HEK293 (cell line): ENCODE measurements around the gene FRMD6.

ENCODE experiments used
- TCF7L2 ChIP-seq: IDR thresholded peaks from 2 replicates; pipeline ENCODE4 v1.6.1; 2011; ENCODE audit warnings: low read depth, mild to moderate bottlenecking, inconsistent platforms, low read length, moderate library complexity, borderline replicate concordance
- YY1 ChIP-seq: fragments of 450-650 bp; formaldehyde crosslinking; IDR thresholded peaks from 2 replicates; pipeline ENCODE4 v1.5.1; 2018; ENCODE audit warnings: missing biosample characterization, missing genetic modification characterization
- ZBTB8A ChIP-seq: fragments of 450-650 bp; formaldehyde crosslinking; IDR thresholded peaks from 2 replicates; pipeline ENCODE4 v1.5.1; 2016; ENCODE audit warnings: missing biosample characterization, missing genetic modification characterization
- ZNF121 ChIP-seq: fragments of 450-650 bp; formaldehyde crosslinking; IDR thresholded peaks from 2 replicates; pipeline ENCODE4 v1.5.1; 2016; ENCODE audit warnings: missing biosample characterization, missing genetic modification characterization
- ZNF274 ChIP-seq, 2 experiments: fragments of 200-500 bp in 1 of 2; fragments of 450-650 bp in 1 of 2; sonication (Bioruptor generic) in 1 of 2; formaldehyde crosslinking in 1 of 2; IDR thresholded peaks; 2 replicates each; pipeline versions ENCODE4 v1.5.1 to v1.6.1; 2014 to 2016; ENCODE audit warnings: borderline replicate concordance in 1 of 2, inconsistent platforms in 1 of 2, low read length in 1 of 2, missing biosample characterization in 1 of 2, missing genetic modification characterization in 1 of 2
- ZNF311 ChIP-seq: fragments of 450-650 bp; formaldehyde crosslinking; IDR thresholded peaks from 2 replicates; pipeline ENCODE4 v1.5.1; 2017; ENCODE audit warnings: missing biosample characterization, missing genetic modification characterization, borderline replicate concordance
- ZNF354C ChIP-seq: fragments of 450-650 bp; formaldehyde crosslinking; IDR thresholded peaks from 2 replicates; pipeline ENCODE4 v1.5.1; 2016; ENCODE audit warnings: missing biosample characterization, missing genetic modification characterization, low read depth, borderline replicate concordance
- ZNF513 ChIP-seq: fragments of 450-650 bp; IDR thresholded peaks from 2 replicates; pipeline ENCODE4 v1.5.1; 2018; ENCODE audit warnings: missing biosample characterization, missing genetic modification characterization
- ZNF580 ChIP-seq: fragments of 450-650 bp; formaldehyde crosslinking; IDR thresholded peaks from 2 replicates; pipeline ENCODE4 v1.5.1; 2016; ENCODE audit warnings: missing biosample characterization, missing genetic modification characterization
- ZSCAN30 ChIP-seq: fragments of 450-650 bp; IDR thresholded peaks from 2 replicates; pipeline ENCODE4 v1.5.1; 2018; ENCODE audit warnings: missing biosample characterization, mild to moderate bottlenecking, missing genetic modification characterization, moderate library complexity
- TF ChIP-seq, protein P1 (sequence below): fragments of 450-650 bp; formaldehyde crosslinking; IDR thresholded peaks from 2 replicates; pipeline ENCODE4 v1.5.1; 2016; ENCODE audit warnings: missing biosample characterization, missing genetic modification characterization
- TF ChIP-seq, protein P2 (sequence below): fragments of 450-650 bp; formaldehyde crosslinking; IDR thresholded peaks from 2 replicates; pipeline ENCODE4 v1.5.1; 2016; ENCODE audit warnings: missing biosample characterization, missing genetic modification characterization
- TF ChIP-seq, protein P3 (sequence below): sonication (generic); formaldehyde crosslinking; IDR thresholded peaks from 2 replicates; pipeline ENCODE4 v1.8.1; 2022; ENCODE audit warnings: mild to moderate bottlenecking, moderate library complexity, missing genetic modification reagents

- TF ChIP-seq, protein P1, sequence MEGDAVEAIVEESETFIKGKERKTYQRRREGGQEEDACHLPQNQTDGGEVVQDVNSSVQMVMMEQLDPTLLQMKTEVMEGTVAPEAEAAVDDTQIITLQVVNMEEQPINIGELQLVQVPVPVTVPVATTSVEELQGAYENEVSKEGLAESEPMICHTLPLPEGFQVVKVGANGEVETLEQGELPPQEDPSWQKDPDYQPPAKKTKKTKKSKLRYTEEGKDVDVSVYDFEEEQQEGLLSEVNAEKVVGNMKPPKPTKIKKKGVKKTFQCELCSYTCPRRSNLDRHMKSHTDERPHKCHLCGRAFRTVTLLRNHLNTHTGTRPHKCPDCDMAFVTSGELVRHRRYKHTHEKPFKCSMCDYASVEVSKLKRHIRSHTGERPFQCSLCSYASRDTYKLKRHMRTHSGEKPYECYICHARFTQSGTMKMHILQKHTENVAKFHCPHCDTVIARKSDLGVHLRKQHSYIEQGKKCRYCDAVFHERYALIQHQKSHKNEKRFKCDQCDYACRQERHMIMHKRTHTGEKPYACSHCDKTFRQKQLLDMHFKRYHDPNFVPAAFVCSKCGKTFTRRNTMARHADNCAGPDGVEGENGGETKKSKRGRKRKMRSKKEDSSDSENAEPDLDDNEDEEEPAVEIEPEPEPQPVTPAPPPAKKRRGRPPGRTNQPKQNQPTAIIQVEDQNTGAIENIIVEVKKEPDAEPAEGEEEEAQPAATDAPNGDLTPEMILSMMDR (tag by site-specific recombination): no peak
- TF ChIP-seq ZNF311 (tag by site-specific recombination): no peak
- no peak for TF ChIP-seq ZNF580 (tag by site-specific recombination)
- TF ChIP-seq, protein P2, sequence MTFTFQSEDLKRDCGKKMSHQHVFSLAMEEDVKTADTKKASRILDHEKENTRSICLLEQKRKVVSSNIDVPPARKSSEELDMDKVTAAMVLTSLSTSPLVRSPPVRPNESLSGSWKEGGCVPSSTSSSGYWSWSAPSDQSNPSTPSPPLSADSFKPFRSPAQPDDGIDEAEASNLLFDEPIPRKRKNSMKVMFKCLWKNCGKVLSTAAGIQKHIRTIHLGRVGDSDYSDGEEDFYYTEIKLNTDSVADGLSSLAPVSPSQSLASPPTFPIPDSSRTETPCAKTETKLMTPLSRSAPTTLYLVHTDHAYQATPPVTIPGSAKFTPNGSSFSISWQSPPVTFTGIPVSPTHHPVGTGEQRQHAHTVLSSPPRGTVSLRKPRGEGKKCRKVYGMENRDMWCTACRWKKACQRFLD (tag by site-specific recombination): no peak
- no peak for TF ChIP-seq ZNF354C (tag by site-specific recombination)
- no peak for TF ChIP-seq ZBTB8A (tag by site-specific recombination)
- no peak for TF ChIP-seq TCF7L2
- TF ChIP-seq, protein P3, sequence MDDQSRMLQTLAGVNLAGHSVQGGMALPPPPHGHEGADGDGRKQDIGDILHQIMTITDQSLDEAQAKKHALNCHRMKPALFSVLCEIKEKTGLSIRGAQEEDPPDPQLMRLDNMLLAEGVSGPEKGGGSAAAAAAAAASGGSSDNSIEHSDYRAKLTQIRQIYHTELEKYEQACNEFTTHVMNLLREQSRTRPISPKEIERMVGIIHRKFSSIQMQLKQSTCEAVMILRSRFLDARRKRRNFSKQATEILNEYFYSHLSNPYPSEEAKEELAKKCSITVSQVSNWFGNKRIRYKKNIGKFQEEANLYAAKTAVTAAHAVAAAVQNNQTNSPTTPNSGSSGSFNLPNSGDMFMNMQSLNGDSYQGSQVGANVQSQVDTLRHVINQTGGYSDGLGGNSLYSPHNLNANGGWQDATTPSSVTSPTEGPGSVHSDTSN (CRISPR knock-in tag): no peak
- no peak for TF ChIP-seq ZSCAN30 (tag by site-specific recombination)
- no peak for TF ChIP-seq ZNF513 (tag by site-specific recombination)
- no peak for TF ChIP-seq ZNF121
- no peak for TF ChIP-seq YY1 (tag by site-specific recombination)
- no peak for TF ChIP-seq ZNF274 (IDR thresholded peaks at IDR 0.05; ENCODE audit: low read length)
- no peak for TF ChIP-seq ZNF274 (tag by site-specific recombination; IDR thresholded peaks at IDR 0.05; ENCODE audit: borderline replicate concordance)
Measured at GRCh38 chr14:51663783-51664326, 12.1 kb downstream of the FRMD6 start.
